ENCODE results near the gene GAD1.

DNA sequence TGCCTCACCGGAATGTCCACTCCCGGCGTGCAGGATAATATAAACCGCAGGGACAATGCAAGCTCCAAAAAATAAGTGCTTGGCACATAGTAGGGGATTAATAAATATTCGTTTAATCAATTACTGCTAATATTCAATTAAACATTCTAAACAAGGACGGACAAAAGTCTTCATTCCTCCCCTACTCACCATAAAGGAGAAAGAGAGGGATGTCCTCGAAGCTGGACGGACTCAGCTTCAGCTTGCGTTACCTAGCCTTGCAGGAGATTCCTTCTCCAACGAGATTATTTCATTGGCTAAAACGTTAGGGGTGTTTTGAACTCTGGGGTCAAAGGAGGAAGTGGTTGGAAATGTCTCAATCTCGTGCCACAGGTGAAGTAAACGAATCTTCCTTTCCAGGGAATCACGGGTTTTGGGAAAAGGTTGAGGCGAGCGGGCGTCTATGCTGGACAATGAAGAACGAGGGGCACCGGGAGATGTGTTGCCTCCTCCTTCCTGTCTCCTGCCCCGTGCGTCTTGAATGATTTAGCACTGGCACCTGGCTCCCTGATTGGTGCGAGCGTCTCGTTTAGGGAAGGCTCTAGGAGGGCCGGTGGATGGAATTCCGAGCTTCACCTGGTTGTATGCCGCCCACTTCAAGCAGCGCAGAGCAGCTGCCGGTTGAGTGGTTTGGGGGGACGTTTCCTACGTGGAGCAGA lies 2.0 kb upstream of the GAD1 start:
- TF ChIP-seq, protein P1, sequence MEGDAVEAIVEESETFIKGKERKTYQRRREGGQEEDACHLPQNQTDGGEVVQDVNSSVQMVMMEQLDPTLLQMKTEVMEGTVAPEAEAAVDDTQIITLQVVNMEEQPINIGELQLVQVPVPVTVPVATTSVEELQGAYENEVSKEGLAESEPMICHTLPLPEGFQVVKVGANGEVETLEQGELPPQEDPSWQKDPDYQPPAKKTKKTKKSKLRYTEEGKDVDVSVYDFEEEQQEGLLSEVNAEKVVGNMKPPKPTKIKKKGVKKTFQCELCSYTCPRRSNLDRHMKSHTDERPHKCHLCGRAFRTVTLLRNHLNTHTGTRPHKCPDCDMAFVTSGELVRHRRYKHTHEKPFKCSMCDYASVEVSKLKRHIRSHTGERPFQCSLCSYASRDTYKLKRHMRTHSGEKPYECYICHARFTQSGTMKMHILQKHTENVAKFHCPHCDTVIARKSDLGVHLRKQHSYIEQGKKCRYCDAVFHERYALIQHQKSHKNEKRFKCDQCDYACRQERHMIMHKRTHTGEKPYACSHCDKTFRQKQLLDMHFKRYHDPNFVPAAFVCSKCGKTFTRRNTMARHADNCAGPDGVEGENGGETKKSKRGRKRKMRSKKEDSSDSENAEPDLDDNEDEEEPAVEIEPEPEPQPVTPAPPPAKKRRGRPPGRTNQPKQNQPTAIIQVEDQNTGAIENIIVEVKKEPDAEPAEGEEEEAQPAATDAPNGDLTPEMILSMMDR (IDR thresholded peaks at IDR 0.05; ENCODE audit: insufficient read depth, low read length, poor library complexity, severe bottlenecking): no peak
- TF ChIP-seq EZH2phosphoT487 (conservative IDR thresholded peaks at IDR 0.05; ENCODE audit: low read length): no peak

Data from SU-DHL-6 (cell line).